Tibial nerve (tissue), 4 donors: ENCODE results near the gene DOHH. TPM values are rescaled to one million over a fixed set of nuclear protein-coding genes. Genes with fewer than 3 reads are reported as not detected.

Experiments used
- DNase-seq, 2 donors: peaks; one replicate each; pipeline ENCODE4 v3.0.0-alpha.2; 2019; ENCODE audit warnings: low spot score in 2 of 2
- H3K27ac ChIP-seq, 4 donors: fragments of 200-600 bp; sonication (generic) in 3 of 4; one replicate each; pipeline ENCODE4 v1.5.1; 2017 to 2019; ENCODE audit warnings: mild to moderate bottlenecking in 1 of 4
- H3K27me3 ChIP-seq, 2 donors: fragments of 200-600 bp; sonication (generic) in 1 of 2; one replicate each; pipeline versions ENCODE4 v1.5.1 to v1.6.0; 2017 to 2019
- H3K36me3 ChIP-seq, 3 donors: fragments of 200-600 bp; sonication (generic); one replicate each; pipeline ENCODE4 v1.5.1; 2018 to 2019
- H3K4me1 ChIP-seq, 4 donors: fragments of 200-600 bp; sonication (generic) in 3 of 4; one replicate each; pipeline ENCODE4 v1.5.1; 2017 to 2019
- H3K4me3 ChIP-seq, 4 donors: fragments of 200-600 bp; sonication (generic) in 3 of 4; one replicate each; pipeline ENCODE4 v1.5.1; 2017 to 2019; ENCODE audit warnings: mild to moderate bottlenecking in 1 of 4, moderate library complexity in 1 of 4
- H3K9me3 ChIP-seq, 4 donors: fragments of 200-600 bp; sonication (generic) in 3 of 4; one replicate each; pipeline ENCODE4 v1.5.1; 2017 to 2019
- CTCF ChIP-seq, 5 experiments: fragments of 200-600 bp in 3 of 5; fragments of 450-650 bp in 2 of 5; sonication (generic) in 3 of 5; IDR thresholded peaks; one replicate each; pipeline ENCODE4 v1.5.1; 2016 to 2019; ENCODE audit warnings: antibody characterized with exemption in 5 of 5, mild to moderate bottlenecking in 3 of 5, moderate library complexity in 2 of 5
- EP300 ChIP-seq, 2 donors: sonication (generic); formaldehyde crosslinking; IDR thresholded peaks; one replicate each; pipeline ENCODE4 v1.6.1; 2017; ENCODE audit warnings: antibody characterized with exemption in 2 of 2, mild to moderate bottlenecking in 1 of 2
- POLR2A ChIP-seq, 2 donors: fragments of 450-650 bp; IDR thresholded peaks; one replicate each; pipeline ENCODE4 v1.6.1; 2017; ENCODE audit warnings: antibody characterized with exemption in 2 of 2, mild to moderate bottlenecking in 2 of 2, moderate library complexity in 2 of 2
- WGBS, 2 donors: methylation state at CpG; one replicate each; pipeline ENCODE4 v1.1.5; 2018; 5-methylcytosine and 5-hydroxymethylcytosine counted together
- total RNA-seq, 4 donors: library from RNA; depleted of rRNA; stranded (reverse); fragments of >200 nt; gene quantifications; one replicate each; pipeline ENCODE4 v1.1.0, GENCODE V29; 2016

Gene DOHH
- total RNA-seq, 4 donors from 2014 or later, result 19.7 to 30.3 (median 23.0) TPM

- no peaks in the 10 kb centered on the region for H3K27me3 ChIP-seq
- TF ChIP-seq EP300 (IDR thresholded peaks at IDR 0.05), result no peak
- 72 to 84% methylated on average over 8 to 12 of the region's 15 CpGs for WGBS, 2 donors
Measured at GRCh38 chr19:3516675-3517207, 16.3 kb upstream of the DOHH start.

GRCh38 chr19:3515891-3516422 lies 15.5 kb upstream of the DOHH start:
- H3K4me3 ChIP-seq, result no peak overlapping the region
- no peaks in the 10 kb centered on the region for H3K9me3 ChIP-seq
- H3K27ac ChIP-seq, result peak overlapping the region in 1 of 4 donors; percentile 74
- no peaks in the 10 kb centered on the region for H3K27me3 ChIP-seq
- peaks cover 0 to 34% (median 0%) of the 10 kb centered on the region in 3 donors for H3K36me3 ChIP-seq
- 57 to 62% methylated on average over 12 to 15 of the region's 15 CpGs for WGBS, 2 donors
- DNase-seq, result no peak
- TF ChIP-seq EP300 (IDR thresholded peaks at IDR 0.05) (no peak), CTCF (IDR thresholded peaks at IDR 0.05) (no peak), POLR2A (IDR thresholded peaks at IDR 0.05) (no peak)
- peaks cover 0 to 72% (median 5%) of the 10 kb centered on the region in 4 donors for H3K4me1 ChIP-seq

More at GRCh38 chr19:3516675-3517207, 16.3 kb upstream of the DOHH start:
- no peak overlapping the region for H3K4me3 ChIP-seq
- H3K9me3 ChIP-seq, result no peaks in the 10 kb centered on the region
- DNase-seq, result no peak
- H3K36me3 ChIP-seq, result peaks cover 0 to 35% (median 0%) of the 10 kb centered on the region in 3 donors
- no peak overlapping the region for H3K27ac ChIP-seq
- H3K4me1 ChIP-seq, result peaks cover 0 to 64% (median 3%) of the 10 kb centered on the region in 4 donors

- H3K27me3 ChIP-seq, result no peaks in the 10 kb centered on the region
- no peaks in the 10 kb centered on the region for H3K9me3 ChIP-seq
- 73 to 80% methylated on average over 8 to 12 of the region's 12 CpGs for WGBS, 2 donors
- H3K4me1 ChIP-seq, result peaks cover 0 to 78% (median 5%) of the 10 kb centered on the region in 4 donors
- DNase-seq, result no peak
- TF ChIP-seq EP300 (IDR thresholded peaks at IDR 0.05), result no peak
- TF ChIP-seq POLR2A (IDR thresholded peaks at IDR 0.05), result no peak
- TF ChIP-seq CTCF (IDR thresholded peaks at IDR 0.05), result no peak
- H3K4me3 ChIP-seq, result no peak overlapping the region
- peaks cover 0 to 34% (median 0%) of the 10 kb centered on the region in 3 donors for H3K36me3 ChIP-seq
- peak overlapping the region in 2 of 4 donors; percentile 18 to 74 for H3K27ac ChIP-seq
Measured at GRCh38 chr19:3514930-3515329, 14.5 kb upstream of the DOHH start.

GRCh38 chr19:3513229-3514140 lies 13.0 kb upstream of the DOHH start:
- peaks cover 0 to 85% (median 5%) of the 10 kb centered on the region in 4 donors for H3K4me1 ChIP-seq
- DNase-seq, result no peak
- no peak overlapping the region for H3K4me3 ChIP-seq
- 65 to 75% methylated on average over 17 to 22 of the region's 23 CpGs for WGBS, 2 donors
- no peaks in the 10 kb centered on the region for H3K9me3 ChIP-seq
- H3K27ac ChIP-seq, result no peak overlapping the region
- peaks cover 0 to 35% (median 0%) of the 10 kb centered on the region in 3 donors for H3K36me3 ChIP-seq
- H3K27me3 ChIP-seq, result no peaks in the 10 kb centered on the region
- TF ChIP-seq POLR2A (IDR thresholded peaks at IDR 0.05), result no peak
- TF ChIP-seq CTCF (IDR thresholded peaks at IDR 0.05), result no peak
- TF ChIP-seq EP300 (IDR thresholded peaks at IDR 0.05), result no peak

- DNase-seq, result no peak
- no peaks in the 10 kb centered on the region for H3K27me3 ChIP-seq
- H3K27ac ChIP-seq, result no peak overlapping the region
- peaks cover 0 to 35% (median 0%) of the 10 kb centered on the region in 3 donors for H3K36me3 ChIP-seq
- 81 to 84% methylated on average over 16 to 17 of the region's 17 CpGs for WGBS, 2 donors
- no peak overlapping the region for H3K4me3 ChIP-seq
- peaks cover 0 to 93% (median 7%) of the 10 kb centered on the region in 4 donors for H3K4me1 ChIP-seq
- TF ChIP-seq EP300 (IDR thresholded peaks at IDR 0.05), result no peak
- TF ChIP-seq POLR2A (IDR thresholded peaks at IDR 0.05), result no peak
- no peak for TF ChIP-seq CTCF (IDR thresholded peaks at IDR 0.05)
- no peaks in the 10 kb centered on the region for H3K9me3 ChIP-seq
Measured at GRCh38 chr19:3512562-3513228, 12.2 kb upstream of the DOHH start.
